Fibroblast of the aortic adventitia (primary cell): ENCODE measurements around the gene SKA2. TPM values are rescaled to one million over a fixed set of nuclear protein-coding genes. Genes with fewer than 3 reads are reported as not detected.
A peak's percentile ranks its signal among the peaks of the same experiment; 100 is the strongest.
"Not testable (repeated sequence)": the region's sequence is repeated elsewhere in the genome, so short reads cannot be mapped to it uniquely, and the experiment has no call there.

Experiments
- DNase-seq: peaks from one replicate; pipeline ENCODE4 v3.0.0-alpha.2; 2010; ENCODE audit warnings: low read depth
- H3K4me3 ChIP-seq: 2 replicates; pipeline ENCODE4 v1.5.1; 2011; ENCODE audit warnings: low read depth, mild to moderate bottlenecking, control low read depth, low read length, moderate library complexity
- total RNA-seq: library from RNA; depleted of rRNA; stranded (reverse); fragments of >200 nt; gene quantifications from 2 replicates; pipeline ENCODE4 v1.2.3, GENCODE V29; 2012; ENCODE audit warnings: low replicate concordance
- TF ChIP-seq, protein P1 (sequence below): IDR thresholded peaks from 2 replicates; pipeline ENCODE4 v1.5.1; 2011; ENCODE audit warnings: mild to moderate bottlenecking, low read length, control low read depth, inconsistent platforms; ENCODE audit not compliant: insufficient read depth

The SKA2 gene
- total RNA-seq, 1 donor: 63.4 TPM

DNA sequence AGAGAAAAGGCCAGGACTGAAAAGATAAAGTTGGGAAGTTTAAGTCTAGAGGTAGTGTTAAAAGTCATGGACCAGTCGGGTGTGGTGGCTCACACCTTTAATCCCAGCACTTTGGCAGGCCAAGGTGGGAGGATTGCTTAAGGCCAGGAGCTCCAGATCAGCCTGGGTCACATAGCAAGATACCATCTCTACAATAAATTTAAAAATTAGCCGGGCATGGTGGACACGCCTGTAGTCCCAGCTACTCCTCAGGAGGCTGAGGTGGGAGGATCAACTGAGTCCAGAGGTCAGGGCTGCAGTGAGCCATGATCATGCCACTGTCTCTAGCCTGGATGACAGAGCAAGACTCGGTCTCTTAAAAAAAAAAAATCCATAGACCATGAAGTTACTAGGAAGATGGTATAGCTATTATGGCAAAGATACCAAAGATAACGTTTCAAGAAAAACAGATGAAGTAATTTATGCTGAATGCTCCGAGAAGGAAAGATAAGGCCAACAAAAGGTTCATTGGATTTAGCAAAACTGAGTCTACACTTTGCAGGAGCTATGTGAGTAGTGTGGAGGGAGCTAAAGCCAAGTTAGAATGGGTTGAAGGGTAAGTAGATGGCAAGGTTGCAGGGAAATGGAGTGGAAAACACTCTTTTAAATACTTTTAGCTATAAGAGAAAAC is 60.0 kb downstream of the SKA2 start:
- no peak for DNase-seq
- H3K4me3 ChIP-seq: no peak overlapping the region
- TF ChIP-seq, protein P1, sequence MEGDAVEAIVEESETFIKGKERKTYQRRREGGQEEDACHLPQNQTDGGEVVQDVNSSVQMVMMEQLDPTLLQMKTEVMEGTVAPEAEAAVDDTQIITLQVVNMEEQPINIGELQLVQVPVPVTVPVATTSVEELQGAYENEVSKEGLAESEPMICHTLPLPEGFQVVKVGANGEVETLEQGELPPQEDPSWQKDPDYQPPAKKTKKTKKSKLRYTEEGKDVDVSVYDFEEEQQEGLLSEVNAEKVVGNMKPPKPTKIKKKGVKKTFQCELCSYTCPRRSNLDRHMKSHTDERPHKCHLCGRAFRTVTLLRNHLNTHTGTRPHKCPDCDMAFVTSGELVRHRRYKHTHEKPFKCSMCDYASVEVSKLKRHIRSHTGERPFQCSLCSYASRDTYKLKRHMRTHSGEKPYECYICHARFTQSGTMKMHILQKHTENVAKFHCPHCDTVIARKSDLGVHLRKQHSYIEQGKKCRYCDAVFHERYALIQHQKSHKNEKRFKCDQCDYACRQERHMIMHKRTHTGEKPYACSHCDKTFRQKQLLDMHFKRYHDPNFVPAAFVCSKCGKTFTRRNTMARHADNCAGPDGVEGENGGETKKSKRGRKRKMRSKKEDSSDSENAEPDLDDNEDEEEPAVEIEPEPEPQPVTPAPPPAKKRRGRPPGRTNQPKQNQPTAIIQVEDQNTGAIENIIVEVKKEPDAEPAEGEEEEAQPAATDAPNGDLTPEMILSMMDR: no peak

DNA sequence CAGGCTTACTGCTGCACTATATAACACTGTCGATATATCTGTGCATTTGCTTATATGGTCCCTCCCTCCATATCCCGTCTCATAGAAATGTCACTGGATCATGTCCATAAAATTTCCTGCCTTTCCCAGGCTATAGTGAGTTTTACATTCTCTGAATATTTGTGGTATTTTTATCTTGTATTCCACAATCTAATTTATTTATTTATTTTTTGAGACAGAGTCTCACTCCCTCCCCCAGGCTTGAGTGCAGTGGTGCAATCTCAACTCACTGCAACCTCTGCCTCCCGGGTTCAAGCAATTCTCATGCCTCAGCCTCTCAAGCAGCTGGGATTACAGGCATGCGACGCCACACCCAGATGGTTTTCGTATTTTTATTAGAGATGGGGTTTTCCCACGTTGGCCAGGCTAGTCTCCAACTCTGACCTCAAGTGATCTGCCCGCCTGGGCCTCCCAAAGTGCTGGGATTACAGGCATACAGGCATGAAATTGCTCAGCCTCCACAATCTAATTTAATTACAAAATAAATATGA is 61.2 kb downstream of the SKA2 start:
- H3K4me3 ChIP-seq: peak overlapping the region; percentile 27
- DNase-seq: peak; percentile 98
- TF ChIP-seq, protein P1: no peak

DNA sequence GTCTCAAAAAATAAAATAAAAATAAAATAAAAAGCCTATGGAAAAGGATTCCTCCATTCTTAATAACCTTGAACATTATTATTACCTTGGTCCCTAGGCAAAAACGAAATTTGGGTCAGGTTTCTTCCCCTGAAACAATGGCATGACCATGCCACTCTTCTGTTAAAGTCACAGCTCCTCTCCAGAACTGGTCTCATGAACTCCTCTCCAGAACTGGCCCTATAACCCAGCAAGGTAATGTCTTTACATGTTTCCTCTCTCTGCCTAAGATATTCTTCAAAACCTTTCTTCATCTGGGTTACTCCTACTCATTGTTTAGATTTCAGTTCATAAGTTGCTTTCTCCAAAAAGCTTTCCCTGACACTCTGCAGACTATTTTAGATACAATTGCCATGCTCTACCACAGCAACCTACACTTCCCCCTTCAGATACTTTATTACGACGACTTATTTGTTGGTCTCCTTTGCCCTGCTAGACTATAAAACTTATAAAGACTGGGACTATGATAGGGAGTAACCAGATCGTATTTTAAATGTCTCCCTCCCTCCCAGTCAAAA is 61.8 kb downstream of the SKA2 start:
- TF ChIP-seq, protein P1: no peak
- DNase-seq: no peak
- peak overlapping the region; percentile 29 for H3K4me3 ChIP-seq

DNA sequence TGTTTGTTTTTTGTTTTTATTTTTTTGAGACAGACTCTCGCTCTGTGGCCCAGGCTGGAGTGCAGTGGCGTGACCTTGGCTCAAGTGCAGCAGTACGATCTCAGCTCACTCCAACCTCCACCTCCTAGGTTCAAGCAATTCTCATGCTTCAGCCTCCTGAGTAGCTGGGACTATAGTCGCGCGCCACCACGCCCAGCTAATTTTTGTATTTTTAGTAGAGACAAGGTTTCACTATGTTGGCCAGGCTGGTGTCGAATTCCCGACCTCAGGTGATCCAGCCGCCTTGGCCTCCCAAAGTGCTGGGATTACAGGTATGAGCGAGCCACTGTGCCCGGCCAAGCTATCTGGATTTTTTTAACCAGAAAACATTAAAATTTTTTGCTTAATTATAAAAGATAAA is 64.4 kb downstream of the SKA2 start:
- not testable (repeated sequence) for H3K4me3 ChIP-seq, DNase-seq

DNA sequence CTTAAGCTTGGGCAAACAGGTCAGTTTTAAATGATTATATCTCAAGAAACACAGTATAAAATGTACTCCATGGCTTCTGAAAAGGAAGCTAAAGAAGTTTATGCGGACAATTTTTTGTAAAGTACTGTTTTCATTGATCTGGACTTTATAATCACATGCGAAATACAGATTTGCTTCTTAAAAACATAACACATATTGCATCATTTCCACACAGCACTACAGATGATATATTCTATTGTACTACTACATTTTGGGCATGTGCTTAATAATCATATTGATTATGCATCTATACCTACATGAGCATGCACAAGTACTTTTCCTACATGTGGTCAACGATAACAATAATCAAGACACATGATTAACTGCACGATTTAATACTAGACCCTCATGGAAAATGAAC is 70.8 kb downstream of the SKA2 start:
- no peak for DNase-seq
- TF ChIP-seq, protein P1: no peak
- H3K4me3 ChIP-seq: no peak overlapping the region

DNA sequence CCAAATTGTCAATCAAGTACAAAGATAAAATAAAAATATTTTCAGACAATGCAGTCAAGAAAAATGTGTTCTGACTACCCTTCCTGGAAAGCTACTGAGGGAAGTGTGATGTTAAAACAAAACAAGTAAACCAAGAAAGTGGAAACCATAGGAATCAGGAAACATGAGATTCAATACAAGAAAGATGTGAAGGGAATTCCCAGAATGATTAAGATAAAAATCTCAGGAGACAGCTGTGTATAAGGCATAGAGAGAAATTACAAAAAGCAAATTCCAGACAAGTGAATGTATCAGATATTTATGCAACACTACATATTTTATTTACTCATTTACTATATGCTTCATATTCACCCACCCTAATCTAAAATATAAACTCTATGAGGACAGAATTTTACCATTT is 80.5 kb downstream of the SKA2 start:
- H3K4me3 ChIP-seq: no peak overlapping the region
- peak; percentile 71 for DNase-seq
- TF ChIP-seq, protein P1: no peak

DNA sequence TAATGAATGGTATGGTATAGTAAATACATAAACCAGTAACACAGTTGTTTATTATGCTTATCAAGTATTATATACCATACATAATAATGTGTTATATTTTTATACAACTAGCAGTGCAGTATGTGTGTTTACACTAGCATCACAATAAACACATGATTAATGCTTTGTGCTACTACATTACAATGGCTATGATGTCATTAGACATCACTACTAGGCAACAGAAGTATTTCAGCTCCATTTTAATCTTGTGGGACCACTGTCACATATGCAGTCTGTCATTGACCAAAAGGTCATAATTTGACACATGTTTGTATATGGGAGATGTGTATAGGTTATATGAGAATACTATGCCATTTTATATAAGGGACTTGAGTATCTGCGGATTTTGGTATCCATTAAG is 81.0 kb downstream of the SKA2 start:
- DNase-seq: no peak

More for the DNA sequence above, 81.0 kb downstream of the SKA2 start:
- H3K4me3 ChIP-seq: no peak overlapping the region
- TF ChIP-seq, protein P1: no peak
